PC-9 (cell line): ENCODE results near the gene HAPLN2. TPM values are rescaled to one million over a fixed set of nuclear protein-coding genes. Genes with fewer than 3 reads are reported as not detected.

Source experiments
- BruUV-seq: library from RNA; stranded (reverse); fragments of 400-500 nt; replicated peaks from 2 replicates; lab custom pipeline; 2021; lab: Mats Ljungman, UMichigan
- CTCF ChIA-PET: fragments of 300-600 bp; sonication (Branson Sonifier 250); formaldehyde crosslinking; loops from one replicate; lab custom pipeline; 2022; ENCODE audit warnings: antibody characterized with exemption; lab: Charles Lee
- POLR2A ChIA-PET: fragments of 300-600 bp; sonication (Branson Sonifier 250); formaldehyde crosslinking; loops from one replicate; lab custom pipeline; 2022; ENCODE audit warnings: antibody characterized with exemption; ENCODE audit not compliant: unreplicated experiment; lab: Charles Lee
- DNase-seq, 2 experiments: peaks; one replicate each; pipeline versions ENCODE4 v3.0.0 to v3.0.0-alpha.2; 2015 to 2022; ENCODE audit warnings: mixed read lengths in 1 of 2
- H2AFZ ChIP-seq: fragments of 200-600 bp; sonication (generic); 2 replicates; pipeline ENCODE4 v1.8.1; 2017; ENCODE audit warnings: antibody characterized with exemption
- H3F3A ChIP-seq: fragments of 200-600 bp; sonication (generic); 2 replicates; pipeline ENCODE4 v1.8.1; 2017; ENCODE audit warnings: antibody characterized with exemption, mild to moderate bottlenecking, low read depth; ENCODE audit not compliant: insufficient read depth
- H3K27ac ChIP-seq: fragments of 200-600 bp; sonication (generic); 2 replicates; pipeline ENCODE4 v1.6.1; 2016; ENCODE audit warnings: mixed run types
- H3K27me3 ChIP-seq: fragments of 200-600 bp; sonication (generic); 2 replicates; pipeline ENCODE4 v1.6.1; 2016; ENCODE audit warnings: low read depth, mixed run types; ENCODE audit not compliant: insufficient read depth
- H3K36me3 ChIP-seq: fragments of 200-600 bp; sonication (generic); 2 replicates; pipeline ENCODE4 v1.6.1; 2016; ENCODE audit warnings: low read depth, mixed run types
- H3K4me1 ChIP-seq: fragments of 200-600 bp; sonication (generic); replicated peaks from 2 replicates; pipeline ENCODE4 v1.6.1; 2016; ENCODE audit warnings: mixed run types; ENCODE audit not compliant: insufficient read depth
- H3K4me2 ChIP-seq: fragments of 200-600 bp; sonication (generic); 2 replicates; pipeline ENCODE4 v1.6.1; 2017; ENCODE audit warnings: mixed run types
- H3K4me3 ChIP-seq: fragments of 200-600 bp; sonication (generic); 2 replicates; pipeline ENCODE4 v1.6.1; 2016; ENCODE audit warnings: mixed run types
- H3K79me2 ChIP-seq: fragments of 200-600 bp; sonication (generic); 2 replicates; pipeline ENCODE4 v1.6.1; 2017; ENCODE audit warnings: low read depth, mixed run types
- H3K9me2 ChIP-seq: fragments of 200-600 bp; sonication (generic); 2 replicates; pipeline ENCODE4 v1.8.1; 2017; ENCODE audit warnings: mild to moderate bottlenecking; ENCODE audit not compliant: insufficient read depth
- H3K9me3 ChIP-seq: fragments of 200-600 bp; sonication (generic); 2 replicates; pipeline ENCODE4 v1.8.1; 2016; ENCODE audit warnings: low read depth; ENCODE audit not compliant: insufficient read depth
- H4K20me1 ChIP-seq: fragments of 200-600 bp; sonication (generic); 2 replicates; pipeline ENCODE4 v1.8.1; 2017; ENCODE audit not compliant: insufficient read depth
- CTCF ChIP-seq: fragments of 200-600 bp; sonication (generic); conservative IDR thresholded peaks from 2 replicates; pipeline ENCODE4 v1.6.1; 2017; ENCODE audit warnings: mixed run types, antibody characterized with exemption, mild to moderate bottlenecking, moderate library complexity
- EZH2 ChIP-seq: fragments of 200-600 bp; sonication (generic); IDR thresholded peaks from 2 replicates; pipeline ENCODE4 v1.8.0; 2017; ENCODE audit warnings: antibody characterized with exemption, low read depth
- intact Hi-C: fragments of 100-400 bp; cut with micrococcal nuclease; formaldehyde crosslinking; loops from one replicate; pipeline ENCODE4 v1.10.0; 2022; ENCODE audit not compliant: unreplicated experiment
- total RNA-seq: library from RNA; stranded (reverse); gene quantifications from 2 replicates; pipeline ENCODE4 v1.2.3, GENCODE V29; 2021

Gene HAPLN2
- total RNA-seq, 1 experiment from 2014 or later = not detected

- Histone ChIP-seq H2AFZ (no peak overlapping the region), H3K9me3 (no peaks in the 10 kb centered on the region), H3K9me2 (no peaks in the 10 kb centered on the region), H3K27ac (no peak overlapping the region), H3K4me1 (peaks cover 27% of the 10 kb centered on the region), H3K27me3 (no peaks in the 10 kb centered on the region), H3K36me3 (peaks cover 19% of the 10 kb centered on the region), H3F3A (peaks cover 61% of the 10 kb centered on the region), H3K4me2 (no peak overlapping the region), H3K79me2 (no peaks in the 10 kb centered on the region), H3K4me3 (no peak overlapping the region), H4K20me1 (peaks cover 96% of the 10 kb centered on the region)
- ChIA-PET CTCF (no interaction called here), POLR2A (no interaction called here)
- DNase-seq = no peak
- intact Hi-C loops = no loop called here
- no peak for TF ChIP-seq EZH2
- TF ChIP-seq CTCF = no peak
- no TSS peak for BruUV-seq
Measured at GRCh38 chr1:156643049-156643777, 24.0 kb downstream of the HAPLN2 start.

GRCh38 chr1:156643778-156644092 is 24.5 kb downstream of the HAPLN2 start:
- H3K9me3 ChIP-seq = no peaks in the 10 kb centered on the region
- H4K20me1 ChIP-seq = peaks cover 96% of the 10 kb centered on the region
- H3K4me3 ChIP-seq = no peak overlapping the region
- no peak overlapping the region for H3K4me2 ChIP-seq
- no peaks in the 10 kb centered on the region for H3K27me3 ChIP-seq
- no peak for DNase-seq
- H3K4me1 ChIP-seq = peaks cover 22% of the 10 kb centered on the region
- H3K27ac ChIP-seq = no peak overlapping the region
- H3K36me3 ChIP-seq = peaks cover 19% of the 10 kb centered on the region
- H3K9me2 ChIP-seq = no peaks in the 10 kb centered on the region
- no peak overlapping the region for H2AFZ ChIP-seq
- peaks cover 56% of the 10 kb centered on the region for H3F3A ChIP-seq
- no TSS peak for BruUV-seq
- H3K79me2 ChIP-seq = no peaks in the 10 kb centered on the region
- ChIA-PET CTCF (no interaction called here), POLR2A (no interaction called here)
- intact Hi-C loops = no loop called here
- TF ChIP-seq CTCF (no peak), EZH2 (no peak)

- H3K4me1 ChIP-seq = peaks cover 18% of the 10 kb centered on the region
- peaks cover 52% of the 10 kb centered on the region for H3F3A ChIP-seq
- peaks cover 19% of the 10 kb centered on the region for H3K36me3 ChIP-seq
- ChIA-PET CTCF (no interaction called here), POLR2A (interaction anchor here (0.6 kb wide), 1 partner anchor 27 kb away, joined by 3 read pairs; no protein-coding TSS in a partner anchor)
- no peaks in the 10 kb centered on the region for H3K9me3 ChIP-seq
- no peak overlapping the region for H3K4me3 ChIP-seq
- no peaks in the 10 kb centered on the region for H3K27me3 ChIP-seq
- no peak overlapping the region for H3K27ac ChIP-seq
- no TSS peak for BruUV-seq
- intact Hi-C loops = no loop called here
- H3K4me2 ChIP-seq = no peak overlapping the region
- DNase-seq = no peak
- TF ChIP-seq EZH2 = no peak
- no peak for TF ChIP-seq CTCF
- H4K20me1 ChIP-seq = peaks cover 96% of the 10 kb centered on the region
- no peaks in the 10 kb centered on the region for H3K9me2 ChIP-seq
- H3K79me2 ChIP-seq = no peaks in the 10 kb centered on the region
- H2AFZ ChIP-seq = no peak overlapping the region
Measured at GRCh38 chr1:156644146-156644545, 24.9 kb downstream of the HAPLN2 start.
